A673 (cell line): Measurements from ENCODE around the gene PPP4R3B.

ENCODE experiments used
- CTCF ChIP-seq: fragments of 300-800, 200-600 bp; sonication (generic); conservative IDR thresholded peaks from 2 replicates; pipeline ENCODE4 v1.5.1; 2017; ENCODE audit warnings: low read depth, mild to moderate bottlenecking, antibody characterized with exemption, low read length, moderate library complexity, mixed read lengths
- EZH2 ChIP-seq: fragments of 200-600 bp; sonication (generic); IDR thresholded peaks from 2 replicates; pipeline ENCODE4 v1.6.1; 2017; ENCODE audit warnings: borderline replicate concordance, low read depth, mild to moderate bottlenecking, mixed read lengths, antibody characterized with exemption, low read length; ENCODE audit not compliant: poor library complexity, severe bottlenecking

DNA sequence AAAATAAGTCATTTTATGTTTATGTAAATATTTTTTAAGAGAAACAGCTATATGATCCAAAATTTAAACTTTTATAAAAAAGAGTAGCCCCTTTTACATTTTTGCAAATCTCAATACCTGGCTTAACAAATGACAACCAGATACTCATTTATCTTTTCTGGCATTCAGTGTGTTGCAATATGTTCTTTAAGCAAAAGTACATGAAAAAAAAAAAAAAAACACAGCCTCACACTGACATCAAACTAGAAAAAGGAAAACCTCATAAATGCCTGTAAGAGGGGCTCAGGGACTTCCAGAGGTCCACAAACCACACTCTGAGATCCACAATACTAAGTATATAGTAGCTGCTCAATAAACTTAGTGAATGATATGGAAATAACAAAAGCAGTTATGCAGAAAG is 21.9 kb downstream of the PPP4R3B start:
- TF ChIP-seq EZH2 (no peak), CTCF (no peak)
